Measurements from ENCODE around the gene GP9. TPM values are rescaled to one million over a fixed set of nuclear protein-coding genes. Genes with fewer than 3 reads are reported as not detected.

The GP9 gene
- total and polyA plus RNA-seq, 4 donors = 0.16 to 12.0 TPM; not detected in 2

DNA sequence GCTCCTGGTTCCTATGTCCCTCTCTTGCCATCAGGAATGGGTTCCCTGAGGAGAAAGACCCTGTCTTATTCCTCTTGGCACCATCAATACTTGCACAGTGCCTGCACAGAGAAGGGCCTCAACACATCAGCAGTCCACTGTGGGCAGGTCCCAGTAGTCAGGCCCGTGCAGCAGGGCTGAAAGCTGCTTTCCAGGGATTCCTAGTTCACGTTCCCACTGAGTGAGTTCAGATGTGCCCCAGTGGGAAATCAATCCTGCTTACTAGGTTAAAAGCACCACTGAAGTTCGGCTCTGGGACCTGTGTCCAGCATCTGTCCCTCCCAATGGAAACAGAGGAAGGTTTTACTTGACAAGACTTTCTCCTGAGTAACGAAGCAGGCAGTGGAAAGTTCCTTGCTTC is 45.3 kb downstream of the GP9 start:
- WGBS = 51% methylated on average over 4 of the region's 4 CpGs
- no peak for DNase-seq (ENCODE audit: low spot score)
- Histone ChIP-seq H3K4me1 (ENCODE audit: control insufficient read depth in 4 of 4, insufficient read depth in 4 of 4, low read length in 3 of 4) (peaks cover 6 to 54% (median 47%) of the 10 kb centered on the region in 4 donors), H3K36me3 (ENCODE audit: control insufficient read depth in 4 of 4, insufficient read depth in 3 of 4, low read depth in 1 of 4, low read length in 3 of 4) (peaks cover 0 to 20% (median 11%) of the 10 kb centered on the region in 4 donors), H3K27ac (ENCODE audit: low read depth in 1 of 2, low read length in 2 of 2) (no peak overlapping the region), H3K9me3 (ENCODE audit: control insufficient read depth in 4 of 4, low read length in 3 of 4) (no peaks in the 10 kb centered on the region), H3K27me3 (ENCODE audit: control insufficient read depth in 4 of 4, insufficient read depth in 4 of 4, low read length in 3 of 4) (no peaks in the 10 kb centered on the region), H3K9ac (ENCODE audit: low read depth in 1 of 2, low read length in 2 of 2) (no peak overlapping the region), H3K4me3 (ENCODE audit: low read depth in 1 of 3, low read length in 3 of 3) (no peak overlapping the region)
- TF ChIP-seq YY1 (IDR thresholded peaks at IDR 0.05) = no peak
- TF ChIP-seq FOXA1 (IDR thresholded peaks at IDR 0.05) = no peak
- TF ChIP-seq, protein P1, sequence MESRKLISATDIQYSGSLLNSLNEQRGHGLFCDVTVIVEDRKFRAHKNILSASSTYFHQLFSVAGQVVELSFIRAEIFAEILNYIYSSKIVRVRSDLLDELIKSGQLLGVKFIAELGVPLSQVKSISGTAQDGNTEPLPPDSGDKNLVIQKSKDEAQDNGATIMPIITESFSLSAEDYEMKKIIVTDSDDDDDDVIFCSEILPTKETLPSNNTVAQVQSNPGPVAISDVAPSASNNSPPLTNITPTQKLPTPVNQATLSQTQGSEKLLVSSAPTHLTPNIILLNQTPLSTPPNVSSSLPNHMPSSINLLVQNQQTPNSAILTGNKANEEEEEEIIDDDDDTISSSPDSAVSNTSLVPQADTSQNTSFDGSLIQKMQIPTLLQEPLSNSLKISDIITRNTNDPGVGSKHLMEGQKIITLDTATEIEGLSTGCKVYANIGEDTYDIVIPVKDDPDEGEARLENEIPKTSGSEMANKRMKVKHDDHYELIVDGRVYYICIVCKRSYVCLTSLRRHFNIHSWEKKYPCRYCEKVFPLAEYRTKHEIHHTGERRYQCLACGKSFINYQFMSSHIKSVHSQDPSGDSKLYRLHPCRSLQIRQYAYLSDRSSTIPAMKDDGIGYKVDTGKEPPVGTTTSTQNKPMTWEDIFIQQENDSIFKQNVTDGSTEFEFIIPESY (IDR thresholded peaks at IDR 0.05) = no peak
- no peak for TF ChIP-seq HNF4A (conservative IDR thresholded peaks at IDR 0.05)
- TF ChIP-seq, protein P2, sequence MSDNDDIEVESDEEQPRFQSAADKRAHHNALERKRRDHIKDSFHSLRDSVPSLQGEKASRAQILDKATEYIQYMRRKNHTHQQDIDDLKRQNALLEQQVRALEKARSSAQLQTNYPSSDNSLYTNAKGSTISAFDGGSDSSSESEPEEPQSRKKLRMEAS (IDR thresholded peaks at IDR 0.05) = no peak
- TF ChIP-seq GABPA (IDR thresholded peaks at IDR 0.05 in 1 of 2, conservative IDR thresholded peaks at IDR 0.05 in 1 of 2) = no peak
- TF ChIP-seq RXRA (IDR thresholded peaks at IDR 0.05) = no peak
- no peak for TF ChIP-seq EGR1 (IDR thresholded peaks at IDR 0.05; ENCODE audit: low read depth in 2 of 2)
- TF ChIP-seq RAD21 (IDR thresholded peaks at IDR 0.05) = no peak
- TF ChIP-seq HNF4G (IDR thresholded peaks at IDR 0.05) = no peak
- no peak for TF ChIP-seq NR2F2 (IDR thresholded peaks at IDR 0.05)
- TF ChIP-seq, protein P3, sequence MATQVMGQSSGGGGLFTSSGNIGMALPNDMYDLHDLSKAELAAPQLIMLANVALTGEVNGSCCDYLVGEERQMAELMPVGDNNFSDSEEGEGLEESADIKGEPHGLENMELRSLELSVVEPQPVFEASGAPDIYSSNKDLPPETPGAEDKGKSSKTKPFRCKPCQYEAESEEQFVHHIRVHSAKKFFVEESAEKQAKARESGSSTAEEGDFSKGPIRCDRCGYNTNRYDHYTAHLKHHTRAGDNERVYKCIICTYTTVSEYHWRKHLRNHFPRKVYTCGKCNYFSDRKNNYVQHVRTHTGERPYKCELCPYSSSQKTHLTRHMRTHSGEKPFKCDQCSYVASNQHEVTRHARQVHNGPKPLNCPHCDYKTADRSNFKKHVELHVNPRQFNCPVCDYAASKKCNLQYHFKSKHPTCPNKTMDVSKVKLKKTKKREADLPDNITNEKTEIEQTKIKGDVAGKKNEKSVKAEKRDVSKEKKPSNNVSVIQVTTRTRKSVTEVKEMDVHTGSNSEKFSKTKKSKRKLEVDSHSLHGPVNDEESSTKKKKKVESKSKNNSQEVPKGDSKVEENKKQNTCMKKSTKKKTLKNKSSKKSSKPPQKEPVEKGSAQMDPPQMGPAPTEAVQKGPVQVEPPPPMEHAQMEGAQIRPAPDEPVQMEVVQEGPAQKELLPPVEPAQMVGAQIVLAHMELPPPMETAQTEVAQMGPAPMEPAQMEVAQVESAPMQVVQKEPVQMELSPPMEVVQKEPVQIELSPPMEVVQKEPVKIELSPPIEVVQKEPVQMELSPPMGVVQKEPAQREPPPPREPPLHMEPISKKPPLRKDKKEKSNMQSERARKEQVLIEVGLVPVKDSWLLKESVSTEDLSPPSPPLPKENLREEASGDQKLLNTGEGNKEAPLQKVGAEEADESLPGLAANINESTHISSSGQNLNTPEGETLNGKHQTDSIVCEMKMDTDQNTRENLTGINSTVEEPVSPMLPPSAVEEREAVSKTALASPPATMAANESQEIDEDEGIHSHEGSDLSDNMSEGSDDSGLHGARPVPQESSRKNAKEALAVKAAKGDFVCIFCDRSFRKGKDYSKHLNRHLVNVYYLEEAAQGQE (IDR thresholded peaks at IDR 0.05) = no peak
- TF ChIP-seq FOXA2 (IDR thresholded peaks at IDR 0.05) = no peak
- TF ChIP-seq, protein P4, sequence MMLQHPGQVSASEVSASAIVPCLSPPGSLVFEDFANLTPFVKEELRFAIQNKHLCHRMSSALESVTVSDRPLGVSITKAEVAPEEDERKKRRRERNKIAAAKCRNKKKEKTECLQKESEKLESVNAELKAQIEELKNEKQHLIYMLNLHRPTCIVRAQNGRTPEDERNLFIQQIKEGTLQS (IDR thresholded peaks at IDR 0.05) = no peak
- TF ChIP-seq, protein P5, sequence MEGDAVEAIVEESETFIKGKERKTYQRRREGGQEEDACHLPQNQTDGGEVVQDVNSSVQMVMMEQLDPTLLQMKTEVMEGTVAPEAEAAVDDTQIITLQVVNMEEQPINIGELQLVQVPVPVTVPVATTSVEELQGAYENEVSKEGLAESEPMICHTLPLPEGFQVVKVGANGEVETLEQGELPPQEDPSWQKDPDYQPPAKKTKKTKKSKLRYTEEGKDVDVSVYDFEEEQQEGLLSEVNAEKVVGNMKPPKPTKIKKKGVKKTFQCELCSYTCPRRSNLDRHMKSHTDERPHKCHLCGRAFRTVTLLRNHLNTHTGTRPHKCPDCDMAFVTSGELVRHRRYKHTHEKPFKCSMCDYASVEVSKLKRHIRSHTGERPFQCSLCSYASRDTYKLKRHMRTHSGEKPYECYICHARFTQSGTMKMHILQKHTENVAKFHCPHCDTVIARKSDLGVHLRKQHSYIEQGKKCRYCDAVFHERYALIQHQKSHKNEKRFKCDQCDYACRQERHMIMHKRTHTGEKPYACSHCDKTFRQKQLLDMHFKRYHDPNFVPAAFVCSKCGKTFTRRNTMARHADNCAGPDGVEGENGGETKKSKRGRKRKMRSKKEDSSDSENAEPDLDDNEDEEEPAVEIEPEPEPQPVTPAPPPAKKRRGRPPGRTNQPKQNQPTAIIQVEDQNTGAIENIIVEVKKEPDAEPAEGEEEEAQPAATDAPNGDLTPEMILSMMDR (IDR thresholded peaks at IDR 0.05; ENCODE audit: low read depth, low read length, missing input control) = no peak
- TF ChIP-seq SP1 (IDR thresholded peaks at IDR 0.05) = no peak
- no peak for TF ChIP-seq TAF1 (conservative IDR thresholded peaks at IDR 0.05)
- TF ChIP-seq JUND (IDR thresholded peaks at IDR 0.05) = no peak

All from liver (tissue), 9 donors.